Body of pancreas (tissue), 4 donors: ENCODE data around the gene CTNNB1.

Experiments
- POLR2A ChIP-seq, 3 donors: fragments of 450-650 bp; IDR thresholded peaks; one replicate each; pipeline ENCODE4 v1.6.1; 2016; ENCODE audit warnings: antibody characterized with exemption in 3 of 3, mild to moderate bottlenecking in 2 of 3
- TF ChIP-seq, protein P1 (sequence below), 7 experiments: fragments of 450-650 bp in 4 of 7; fragments of 200-600 bp in 3 of 7; sonication (generic) in 3 of 7; IDR thresholded peaks; one replicate each; pipeline ENCODE4 v1.5.1; 2016 to 2019; ENCODE audit warnings: antibody characterized with exemption in 7 of 7

- TF ChIP-seq, protein P1, sequence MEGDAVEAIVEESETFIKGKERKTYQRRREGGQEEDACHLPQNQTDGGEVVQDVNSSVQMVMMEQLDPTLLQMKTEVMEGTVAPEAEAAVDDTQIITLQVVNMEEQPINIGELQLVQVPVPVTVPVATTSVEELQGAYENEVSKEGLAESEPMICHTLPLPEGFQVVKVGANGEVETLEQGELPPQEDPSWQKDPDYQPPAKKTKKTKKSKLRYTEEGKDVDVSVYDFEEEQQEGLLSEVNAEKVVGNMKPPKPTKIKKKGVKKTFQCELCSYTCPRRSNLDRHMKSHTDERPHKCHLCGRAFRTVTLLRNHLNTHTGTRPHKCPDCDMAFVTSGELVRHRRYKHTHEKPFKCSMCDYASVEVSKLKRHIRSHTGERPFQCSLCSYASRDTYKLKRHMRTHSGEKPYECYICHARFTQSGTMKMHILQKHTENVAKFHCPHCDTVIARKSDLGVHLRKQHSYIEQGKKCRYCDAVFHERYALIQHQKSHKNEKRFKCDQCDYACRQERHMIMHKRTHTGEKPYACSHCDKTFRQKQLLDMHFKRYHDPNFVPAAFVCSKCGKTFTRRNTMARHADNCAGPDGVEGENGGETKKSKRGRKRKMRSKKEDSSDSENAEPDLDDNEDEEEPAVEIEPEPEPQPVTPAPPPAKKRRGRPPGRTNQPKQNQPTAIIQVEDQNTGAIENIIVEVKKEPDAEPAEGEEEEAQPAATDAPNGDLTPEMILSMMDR (IDR thresholded peaks at IDR 0.05), result no peak
- TF ChIP-seq POLR2A (IDR thresholded peaks at IDR 0.05), result no peak
These were observed 8.1 kb downstream of the CTNNB1 start for GRCh38 chr3:41207355-41207754.
